CD4-positive, CD25-positive, alpha-beta regulatory T cell (primary cell): ENCODE results near the gene MORC2. TPM values are rescaled to one million over a fixed set of nuclear protein-coding genes. Genes with fewer than 3 reads are reported as not detected.

Experiments
- ATAC-seq, 2 donors: fragments of 150-1000 bp; cut with Tn5 transposase; one replicate each; pipeline ENCODE4 v1.10.0; 2021; ENCODE audit warnings: low read depth in 2 of 2, moderate number of reproducible peaks in 2 of 2, moderate library complexity in 1 of 2
- DNase-seq, 3 donors: peaks; one replicate each; pipeline versions ENCODE4 v3.0.0 to v3.0.0-alpha.2; 2012 to 2022; ENCODE audit warnings: mixed read lengths in 1 of 3
- H3K27ac ChIP-seq: one replicate; pipeline ENCODE4 v1.7.0; 2013; ENCODE audit warnings: mild to moderate bottlenecking, low read length; ENCODE audit not compliant: insufficient read depth, poor library complexity, severe bottlenecking
- H3K27me3 ChIP-seq: one replicate; pipeline ENCODE4 v1.7.0; 2013; ENCODE audit warnings: low read length; ENCODE audit not compliant: control insufficient read depth, insufficient read depth
- H3K36me3 ChIP-seq: one replicate; pipeline ENCODE4 v1.7.0; 2013; ENCODE audit warnings: mild to moderate bottlenecking, low read length, moderate library complexity; ENCODE audit not compliant: control insufficient read depth, insufficient read depth
- H3K4me1 ChIP-seq: 2 replicates; pipeline ENCODE4 v1.7.0; 2013; ENCODE audit warnings: mild to moderate bottlenecking, low read length; ENCODE audit not compliant: insufficient read depth, control insufficient read depth, poor library complexity, severe bottlenecking
- H3K4me3 ChIP-seq: one replicate; pipeline ENCODE4 v1.7.0; 2013; ENCODE audit warnings: low read depth, mild to moderate bottlenecking, low read length, moderate library complexity
- H3K9me3 ChIP-seq, 2 experiments: 1 replicate in 1 of 2; 2 replicates in 1 of 2; pipeline ENCODE4 v1.7.0; 2013; ENCODE audit warnings: low read length in 2 of 2, mild to moderate bottlenecking in 1 of 2, moderate library complexity in 1 of 2; ENCODE audit not compliant: control insufficient read depth in 2 of 2
- H3K27ac Mint-ChIP-seq, 3 donors: one replicate each; pipeline ENCODE4 v1.8.0; 2020 to 2022; ENCODE audit warnings: mild to moderate bottlenecking in 3 of 3, mixed read lengths in 3 of 3, moderate library complexity in 2 of 3
- H3K27me3 Mint-ChIP-seq: one replicate; pipeline ENCODE4 v1.8.0; 2022; ENCODE audit warnings: mild to moderate bottlenecking, mixed read lengths
- H3K36me3 Mint-ChIP-seq: one replicate; pipeline ENCODE4 v1.8.0; 2020; ENCODE audit warnings: mixed read lengths
- H3K4me1 Mint-ChIP-seq, 4 donors: one replicate each; pipeline ENCODE4 v1.8.0; 2020 to 2022; ENCODE audit warnings: mixed read lengths in 4 of 4, mild to moderate bottlenecking in 1 of 4
- H3K4me3 Mint-ChIP-seq, 4 donors: one replicate each; pipeline ENCODE4 v1.8.0; 2020 to 2022; ENCODE audit warnings: mild to moderate bottlenecking in 4 of 4, mixed read lengths in 4 of 4, moderate library complexity in 3 of 4
- H3K9me3 Mint-ChIP-seq, 7 donors: one replicate each; pipeline ENCODE4 v1.8.0; 2020 to 2022; ENCODE audit warnings: mixed read lengths in 7 of 7, mild to moderate bottlenecking in 3 of 7, moderate library complexity in 2 of 7
- polyA plus RNA-seq, 4 donors: library from polyadenylated mRNA; unstranded; fragments of 300-500 nt; fragmentation: Illumina TruSeq; gene quantifications; one replicate each; pipeline ENCODE4 v1.2.3, GENCODE V29; 2021
- total RNA-seq: library from RNA; stranded (reverse); gene quantifications from one replicate; pipeline ENCODE4 v1.2.3, GENCODE V29; 2022

Gene MORC2
- total and polyA plus RNA-seq, 5 donors from 2014 or later: 7.6 to 39.0 (median 16.4) TPM

- no peak for ATAC-seq
- H3K4me3 ChIP-seq: no peak overlapping the region
- H3K36me3 Mint-ChIP-seq: no peaks in the 10 kb centered on the region
- no peaks in the 10 kb centered on the region for H3K9me3 ChIP-seq
- H3K27ac ChIP-seq: no peak overlapping the region
- DNase-seq: no peak
- H3K9me3 Mint-ChIP-seq: no peaks in the 10 kb centered on the region
- no peaks in the 10 kb centered on the region for H3K4me1 Mint-ChIP-seq
- no peaks in the 10 kb centered on the region for H3K27me3 ChIP-seq
- no peak overlapping the region for H3K27ac Mint-ChIP-seq
- H3K4me3 Mint-ChIP-seq: no peak overlapping the region
- H3K27me3 Mint-ChIP-seq: no peaks in the 10 kb centered on the region
- no peaks in the 10 kb centered on the region for H3K4me1 ChIP-seq
- H3K36me3 ChIP-seq: no peaks in the 10 kb centered on the region
These were observed 87.7 kb downstream of the MORC2 start for GRCh38 chr22:30880847-30881246.

GRCh38 chr22:30880181-30880601, 88.4 kb downstream of the MORC2 start:
- Histone ChIP-seq H3K9me3 (no peaks in the 10 kb centered on the region), H3K4me1 (no peaks in the 10 kb centered on the region), H3K27me3 (no peaks in the 10 kb centered on the region), H3K27ac (no peak overlapping the region), H3K36me3 (no peaks in the 10 kb centered on the region), H3K4me3 (no peak overlapping the region)
- H3K4me1 Mint-ChIP-seq: no peaks in the 10 kb centered on the region
- H3K27me3 Mint-ChIP-seq: no peaks in the 10 kb centered on the region
- H3K27ac Mint-ChIP-seq: no peak overlapping the region
- no peaks in the 10 kb centered on the region for H3K36me3 Mint-ChIP-seq
- DNase-seq (no peak), ATAC-seq (no peak)
- H3K4me3 Mint-ChIP-seq: no peak overlapping the region
- no peaks in the 10 kb centered on the region for H3K9me3 Mint-ChIP-seq

DNA sequence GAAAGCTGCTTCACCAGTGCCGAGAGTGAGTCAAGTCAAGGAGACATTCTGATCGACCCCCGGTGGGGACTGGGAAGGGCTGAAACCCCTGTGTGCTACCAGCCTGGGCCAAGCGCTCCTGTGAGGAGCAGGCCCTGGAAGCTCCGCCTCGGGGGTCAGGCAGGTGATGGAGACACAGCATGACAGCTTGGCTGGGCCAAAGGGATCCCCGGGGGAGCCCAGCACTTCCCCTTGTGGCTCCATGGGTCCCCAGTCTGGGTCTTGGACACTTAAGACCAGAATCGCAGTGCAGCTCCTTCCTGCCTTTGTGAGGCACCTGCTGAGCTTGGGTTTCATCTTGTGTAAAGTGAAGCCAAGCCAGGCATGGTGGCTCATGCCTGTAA, 89.2 kb downstream of the MORC2 start:
- Histone ChIP-seq H3K36me3 (no peaks in the 10 kb centered on the region), H3K4me1 (no peaks in the 10 kb centered on the region), H3K27ac (no peak overlapping the region), H3K27me3 (no peaks in the 10 kb centered on the region), H3K9me3 (no peaks in the 10 kb centered on the region), H3K4me3 (no peak overlapping the region)
- H3K27me3 Mint-ChIP-seq: no peaks in the 10 kb centered on the region
- no peak for DNase-seq
- H3K9me3 Mint-ChIP-seq: no peaks in the 10 kb centered on the region
- H3K36me3 Mint-ChIP-seq: no peaks in the 10 kb centered on the region
- ATAC-seq: no peak
- H3K27ac Mint-ChIP-seq: no peak overlapping the region
- no peaks in the 10 kb centered on the region for H3K4me1 Mint-ChIP-seq
- H3K4me3 Mint-ChIP-seq: no peak overlapping the region

DNA sequence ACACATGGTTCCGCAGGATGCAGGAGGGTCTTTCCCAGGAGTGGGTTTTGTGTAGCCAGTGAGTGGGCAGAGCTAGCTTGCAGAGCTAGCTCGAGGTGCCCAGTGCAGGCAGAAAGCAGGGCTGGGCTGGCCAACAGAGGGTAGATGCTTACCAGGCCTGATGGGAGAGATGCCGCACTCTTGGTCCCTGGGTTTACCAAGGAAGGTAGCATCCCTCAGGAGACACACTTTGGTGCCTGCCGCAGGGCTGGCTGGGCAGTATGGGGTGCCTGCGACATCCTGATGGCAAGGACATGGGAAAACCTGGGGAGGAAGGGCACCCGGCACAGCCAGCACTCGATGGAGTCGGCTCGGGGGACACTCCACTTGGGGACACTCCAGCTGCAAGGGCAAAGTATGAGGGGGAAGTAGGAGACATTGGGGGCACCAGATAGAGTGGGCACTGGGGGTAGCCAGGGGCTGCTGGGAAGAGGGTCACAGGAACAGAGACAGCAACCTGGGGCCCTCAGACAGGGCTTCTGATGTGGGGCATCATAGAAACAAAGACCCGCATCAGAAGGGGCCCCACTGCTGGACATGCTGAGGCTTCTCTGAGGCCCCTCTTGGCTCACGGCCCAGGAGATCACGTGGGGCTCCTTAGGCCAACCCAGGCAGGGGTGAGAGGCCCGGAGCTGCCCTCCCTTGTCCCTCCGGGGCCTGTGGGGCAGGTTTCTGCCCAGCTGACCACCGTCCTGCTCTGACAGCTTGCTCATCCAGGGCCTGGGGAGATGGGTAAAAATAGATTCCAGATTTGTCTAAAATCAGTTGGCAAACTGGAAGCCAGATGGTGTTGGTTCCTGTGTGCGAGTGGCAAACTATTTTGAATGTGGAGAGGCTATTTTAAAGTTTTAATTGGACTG, 89.8 kb downstream of the MORC2 start:
- DNase-seq (no peak), ATAC-seq (no peak)
- Histone ChIP-seq H3K27me3 (no peaks in the 10 kb centered on the region), H3K27ac (no peak overlapping the region), H3K36me3 (no peaks in the 10 kb centered on the region), H3K4me1 (no peaks in the 10 kb centered on the region), H3K9me3 (no peaks in the 10 kb centered on the region), H3K4me3 (no peak overlapping the region)
- H3K4me3 Mint-ChIP-seq: no peak overlapping the region
- H3K4me1 Mint-ChIP-seq: no peaks in the 10 kb centered on the region
- no peaks in the 10 kb centered on the region for H3K9me3 Mint-ChIP-seq
- no peaks in the 10 kb centered on the region for H3K36me3 Mint-ChIP-seq
- no peaks in the 10 kb centered on the region for H3K27me3 Mint-ChIP-seq
- H3K27ac Mint-ChIP-seq: no peak overlapping the region

GRCh38 chr22:30877662-30878515, 90.7 kb downstream of the MORC2 start:
- ATAC-seq (no peak), DNase-seq (no peak)
- no peak overlapping the region for H3K27ac Mint-ChIP-seq
- H3K36me3 Mint-ChIP-seq: no peaks in the 10 kb centered on the region
- no peaks in the 10 kb centered on the region for H3K4me1 Mint-ChIP-seq
- no peaks in the 10 kb centered on the region for H3K27me3 ChIP-seq
- H3K36me3 ChIP-seq: no peaks in the 10 kb centered on the region
- H3K27ac ChIP-seq: no peak overlapping the region
- no peaks in the 10 kb centered on the region for H3K27me3 Mint-ChIP-seq
- no peaks in the 10 kb centered on the region for H3K9me3 ChIP-seq
- no peak overlapping the region for H3K4me3 ChIP-seq
- no peaks in the 10 kb centered on the region for H3K4me1 ChIP-seq
- no peaks in the 10 kb centered on the region for H3K9me3 Mint-ChIP-seq
- no peak overlapping the region for H3K4me3 Mint-ChIP-seq

DNA sequence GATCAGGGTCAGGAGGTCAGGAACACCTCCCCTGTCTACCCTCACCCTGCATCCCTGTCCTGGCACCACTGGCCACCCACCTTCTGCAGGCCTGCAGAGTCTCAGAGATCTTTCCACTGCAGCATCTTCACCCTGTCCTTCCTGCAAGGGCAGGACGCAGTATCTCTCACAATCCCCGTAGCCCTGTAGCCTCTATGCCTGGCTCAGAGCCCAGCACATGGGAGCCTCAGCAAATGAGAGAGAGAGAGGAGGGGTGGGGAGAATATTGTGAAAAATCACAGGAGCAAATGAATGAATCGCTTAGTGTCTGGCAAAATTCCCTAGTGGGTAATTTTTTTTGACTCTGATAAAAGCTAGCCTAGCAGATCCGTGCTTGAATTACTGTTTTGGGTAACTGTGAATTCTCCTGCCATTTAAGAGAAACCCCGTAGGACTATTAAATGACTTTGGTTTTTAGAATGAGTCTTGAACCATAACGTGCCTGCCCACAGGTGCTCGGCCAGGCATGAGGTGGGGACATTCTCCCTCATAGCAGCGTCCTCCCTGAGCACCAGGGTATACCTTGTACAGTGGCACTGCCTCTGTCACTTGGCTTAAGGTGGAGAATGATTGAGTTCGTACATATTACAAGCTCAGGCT, 91.5 kb downstream of the MORC2 start:
- Mint-ChIP-seq H3K27me3 (no peaks in the 10 kb centered on the region), H3K9me3 (no peaks in the 10 kb centered on the region), H3K27ac (no peak overlapping the region), H3K4me1 (no peaks in the 10 kb centered on the region), H3K36me3 (no peaks in the 10 kb centered on the region), H3K4me3 (no peak overlapping the region)
- no peak overlapping the region for H3K4me3 ChIP-seq
- H3K9me3 ChIP-seq: no peaks in the 10 kb centered on the region
- no peaks in the 10 kb centered on the region for H3K36me3 ChIP-seq
- no peak for ATAC-seq
- H3K27ac ChIP-seq: no peak overlapping the region
- H3K4me1 ChIP-seq: no peaks in the 10 kb centered on the region
- no peaks in the 10 kb centered on the region for H3K27me3 ChIP-seq
- DNase-seq: no peak

- Histone ChIP-seq H3K36me3 (no peaks in the 10 kb centered on the region), H3K4me3 (no peak overlapping the region), H3K27ac (no peak overlapping the region), H3K27me3 (no peaks in the 10 kb centered on the region), H3K4me1 (no peaks in the 10 kb centered on the region), H3K9me3 (no peaks in the 10 kb centered on the region)
- Mint-ChIP-seq H3K27ac (no peak overlapping the region), H3K4me3 (no peak overlapping the region), H3K9me3 (no peaks in the 10 kb centered on the region), H3K27me3 (no peaks in the 10 kb centered on the region), H3K36me3 (no peaks in the 10 kb centered on the region), H3K4me1 (no peaks in the 10 kb centered on the region)
- ATAC-seq: no peak
- DNase-seq: no peak
These were observed 92.3 kb downstream of the MORC2 start for GRCh38 chr22:30876221-30876751.
